Measurements from ENCODE around the gene BSPH1.
"Not testable (repeated sequence)": the region's sequence is repeated elsewhere in the genome, so short reads cannot be mapped to it uniquely, and the experiment has no call there.

DNA sequence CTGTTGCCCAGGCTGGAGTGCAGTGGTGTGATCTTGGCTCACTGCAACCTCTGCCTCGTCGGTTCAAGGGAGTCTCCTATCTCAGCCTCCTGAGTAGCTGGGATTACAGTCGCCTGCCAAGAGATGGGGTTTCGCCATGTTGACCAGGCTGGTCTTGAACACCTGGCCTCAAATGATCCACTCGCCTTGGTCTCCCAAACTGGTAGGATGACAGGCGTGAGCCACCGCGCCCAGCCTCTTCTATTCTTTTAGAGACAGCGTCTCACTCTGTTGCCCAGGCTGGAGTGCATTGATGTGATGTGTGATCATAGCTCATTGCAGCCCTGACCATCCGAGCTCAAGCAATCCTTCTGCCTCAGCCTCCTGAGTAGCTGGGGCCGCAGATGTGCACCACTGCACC is 36.0 kb downstream of the BSPH1 start:
- TF ChIP-seq, protein P1, sequence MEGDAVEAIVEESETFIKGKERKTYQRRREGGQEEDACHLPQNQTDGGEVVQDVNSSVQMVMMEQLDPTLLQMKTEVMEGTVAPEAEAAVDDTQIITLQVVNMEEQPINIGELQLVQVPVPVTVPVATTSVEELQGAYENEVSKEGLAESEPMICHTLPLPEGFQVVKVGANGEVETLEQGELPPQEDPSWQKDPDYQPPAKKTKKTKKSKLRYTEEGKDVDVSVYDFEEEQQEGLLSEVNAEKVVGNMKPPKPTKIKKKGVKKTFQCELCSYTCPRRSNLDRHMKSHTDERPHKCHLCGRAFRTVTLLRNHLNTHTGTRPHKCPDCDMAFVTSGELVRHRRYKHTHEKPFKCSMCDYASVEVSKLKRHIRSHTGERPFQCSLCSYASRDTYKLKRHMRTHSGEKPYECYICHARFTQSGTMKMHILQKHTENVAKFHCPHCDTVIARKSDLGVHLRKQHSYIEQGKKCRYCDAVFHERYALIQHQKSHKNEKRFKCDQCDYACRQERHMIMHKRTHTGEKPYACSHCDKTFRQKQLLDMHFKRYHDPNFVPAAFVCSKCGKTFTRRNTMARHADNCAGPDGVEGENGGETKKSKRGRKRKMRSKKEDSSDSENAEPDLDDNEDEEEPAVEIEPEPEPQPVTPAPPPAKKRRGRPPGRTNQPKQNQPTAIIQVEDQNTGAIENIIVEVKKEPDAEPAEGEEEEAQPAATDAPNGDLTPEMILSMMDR (tag by site-specific recombination; IDR thresholded peaks at IDR 0.05): not testable (repeated sequence)
- not testable (repeated sequence) for TF ChIP-seq SP2 (tag by site-specific recombination; IDR thresholded peaks at IDR 0.05); PRDM1 (tag by site-specific recombination; IDR thresholded peaks at IDR 0.05); ZNF302 (tag by site-specific recombination; IDR thresholded peaks at IDR 0.05; ENCODE audit: low read depth); ZSCAN23 (tag by site-specific recombination; IDR thresholded peaks at IDR 0.05); ZNF776 (tag by site-specific recombination; IDR thresholded peaks at IDR 0.05; ENCODE audit: borderline replicate concordance)
- TF ChIP-seq, protein P2, sequence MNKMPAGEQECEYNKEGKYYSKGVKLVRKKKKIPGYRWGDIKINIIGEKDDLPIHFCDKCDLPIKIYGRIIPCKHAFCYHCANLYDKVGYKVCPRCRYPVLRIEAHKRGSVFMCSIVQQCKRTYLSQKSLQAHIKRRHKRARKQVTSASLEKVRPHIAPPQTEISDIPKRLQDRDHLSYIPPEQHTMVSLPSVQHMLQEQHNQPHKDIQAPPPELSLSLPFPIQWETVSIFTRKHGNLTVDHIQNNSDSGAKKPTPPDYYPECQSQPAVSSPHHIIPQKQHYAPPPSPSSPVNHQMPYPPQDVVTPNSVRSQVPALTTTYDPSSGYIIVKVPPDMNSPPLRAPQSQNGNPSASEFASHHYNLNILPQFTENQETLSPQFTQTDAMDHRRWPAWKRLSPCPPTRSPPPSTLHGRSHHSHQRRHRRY (tag by site-specific recombination; IDR thresholded peaks at IDR 0.05): not testable (repeated sequence)
